NCI-H1436 (cell line): ENCODE measurements around the gene ZDHHC11.
"Not testable (repeated sequence)": the region's sequence is repeated elsewhere in the genome, so short reads cannot be mapped to it uniquely, and the experiment has no call there.

Experiments used
- DNase-seq: peaks from one replicate; lab custom pipeline; 2025; lab: John Stamatoyannopoulos, UW

ZDHHC11 gene

GRCh38 chr5:880816-881550, 30.2 kb upstream of the ZDHHC11 start:
- DNase-seq: no peak

- not testable (repeated sequence) for DNase-seq
These were observed 27.9 kb upstream of the ZDHHC11 start for GRCh38 chr5:878677-879076.

GRCh38 chr5:878125-878524, 27.3 kb upstream of the ZDHHC11 start:
- DNase-seq: no peak

GRCh38 chr5:876398-877365, 25.9 kb upstream of the ZDHHC11 start:
- DNase-seq: no peak

- no peak for DNase-seq
These were observed 25.1 kb upstream of the ZDHHC11 start for GRCh38 chr5:875931-876330.

GRCh38 chr5:873328-873727, 22.5 kb upstream of the ZDHHC11 start:
- no peak for DNase-seq

- DNase-seq: no peak
These were observed 21.5 kb upstream of the ZDHHC11 start for GRCh38 chr5:872301-872700.

- no peak for DNase-seq
These were observed 21.0 kb upstream of the ZDHHC11 start for GRCh38 chr5:871596-872298.

GRCh38 chr5:870956-871355, 20.2 kb upstream of the ZDHHC11 start:
- DNase-seq: no peak

GRCh38 chr5:868428-869135, 17.8 kb upstream of the ZDHHC11 start:
- no peak for DNase-seq

- DNase-seq: no peak
These were observed 16.6 kb upstream of the ZDHHC11 start for GRCh38 chr5:867300-867870.

GRCh38 chr5:865771-866170, 15.0 kb upstream of the ZDHHC11 start:
- no peak for DNase-seq

GRCh38 chr5:865168-865521, 14.4 kb upstream of the ZDHHC11 start:
- DNase-seq: no peak

- DNase-seq: no peak
These were observed 13.8 kb upstream of the ZDHHC11 start for GRCh38 chr5:864492-865167.

GRCh38 chr5:863244-863805, 12.5 kb upstream of the ZDHHC11 start:
- no peak for DNase-seq

GRCh38 chr5:862367-863243, 11.8 kb upstream of the ZDHHC11 start:
- no peak for DNase-seq

- no peak for DNase-seq
These were observed 10.9 kb upstream of the ZDHHC11 start for GRCh38 chr5:861442-862366.

- no peak for DNase-seq
These were observed 9.8 kb upstream of the ZDHHC11 start for GRCh38 chr5:860506-861150.
